OCI-LY3 (cell line): ENCODE measurements around the gene BOLA2B.
"Not testable (repeated sequence)": the region's sequence is repeated elsewhere in the genome, so short reads cannot be mapped to it uniquely, and the experiment has no call there.

Experiments used
- EZH2phosphoT487 ChIP-seq: fragments of 200-600 bp; shearing (Covaris generic); IDR thresholded peaks from 2 replicates; pipeline ENCODE4 v1.6.1; 2018; ENCODE audit warnings: antibody characterized with exemption, mixed run types, low read depth
- TF ChIP-seq, protein P1 (sequence below): fragments of 200-600, 300-600 bp; sonication (generic); IDR thresholded peaks from 2 replicates; pipeline ENCODE4 v1.5.1; 2014; ENCODE audit warnings: antibody characterized with exemption, low read length, low read depth

DNA sequence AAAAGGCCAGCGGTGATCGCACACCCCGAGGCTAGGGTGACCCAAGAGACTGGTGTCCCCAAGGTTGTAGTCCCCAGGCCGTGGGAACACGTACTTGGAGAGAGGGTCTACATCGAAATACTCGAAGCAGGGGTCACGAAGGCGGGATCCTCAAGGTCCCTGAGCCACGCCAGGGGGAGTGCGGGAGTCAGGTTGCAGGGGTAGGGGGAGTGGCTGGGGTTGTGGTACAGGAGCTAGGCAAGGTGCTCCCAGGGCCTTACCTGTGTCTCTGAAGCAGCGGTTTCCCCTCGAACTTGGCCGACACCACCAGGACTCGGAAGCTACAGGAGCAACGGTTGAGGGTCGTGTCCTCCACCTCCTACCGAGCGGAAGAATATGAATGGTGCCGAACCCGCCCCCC lies 368 bp downstream of the BOLA2B start:
- TF ChIP-seq EZH2phosphoT487, result not testable (repeated sequence)
- TF ChIP-seq, protein P1, sequence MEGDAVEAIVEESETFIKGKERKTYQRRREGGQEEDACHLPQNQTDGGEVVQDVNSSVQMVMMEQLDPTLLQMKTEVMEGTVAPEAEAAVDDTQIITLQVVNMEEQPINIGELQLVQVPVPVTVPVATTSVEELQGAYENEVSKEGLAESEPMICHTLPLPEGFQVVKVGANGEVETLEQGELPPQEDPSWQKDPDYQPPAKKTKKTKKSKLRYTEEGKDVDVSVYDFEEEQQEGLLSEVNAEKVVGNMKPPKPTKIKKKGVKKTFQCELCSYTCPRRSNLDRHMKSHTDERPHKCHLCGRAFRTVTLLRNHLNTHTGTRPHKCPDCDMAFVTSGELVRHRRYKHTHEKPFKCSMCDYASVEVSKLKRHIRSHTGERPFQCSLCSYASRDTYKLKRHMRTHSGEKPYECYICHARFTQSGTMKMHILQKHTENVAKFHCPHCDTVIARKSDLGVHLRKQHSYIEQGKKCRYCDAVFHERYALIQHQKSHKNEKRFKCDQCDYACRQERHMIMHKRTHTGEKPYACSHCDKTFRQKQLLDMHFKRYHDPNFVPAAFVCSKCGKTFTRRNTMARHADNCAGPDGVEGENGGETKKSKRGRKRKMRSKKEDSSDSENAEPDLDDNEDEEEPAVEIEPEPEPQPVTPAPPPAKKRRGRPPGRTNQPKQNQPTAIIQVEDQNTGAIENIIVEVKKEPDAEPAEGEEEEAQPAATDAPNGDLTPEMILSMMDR, result not testable (repeated sequence)
